Astrocyte (in vitro differentiated cells and primary cell): Measurements from ENCODE around the gene ZMIZ1. TPM values are rescaled to one million over a fixed set of nuclear protein-coding genes. Genes with fewer than 3 reads are reported as not detected.

Experiments
- DNase-seq: peaks from one replicate; pipeline ENCODE4 v3.0.0-alpha.2; 2010; ENCODE audit warnings: low read depth
- FAIRE-seq: peaks from 2 replicates; lab custom pipeline; 2011; peaks lifted over from hg19 to GRCh38; lab: Jason Lieb, UNC
- H2AFZ ChIP-seq: 2 replicates; pipeline ENCODE4 v1.6.0; 2012; ENCODE audit warnings: low read depth, low read length, inconsistent platforms
- H3K27ac ChIP-seq: 2 replicates; pipeline ENCODE4 v1.5.1; 2011; ENCODE audit warnings: low read depth, low read length, inconsistent platforms
- H3K27me3 ChIP-seq: 2 replicates; pipeline ENCODE4 v1.6.0; 2011; ENCODE audit warnings: low read length, inconsistent platforms; ENCODE audit not compliant: insufficient read depth
- H3K36me3 ChIP-seq: 2 replicates; pipeline ENCODE4 v1.5.1; 2011; ENCODE audit warnings: low read length, inconsistent platforms; ENCODE audit not compliant: insufficient read depth
- H3K4me1 ChIP-seq: 2 replicates; pipeline ENCODE4 v1.5.1; 2011; ENCODE audit warnings: low read length, inconsistent platforms; ENCODE audit not compliant: insufficient read depth
- H3K4me2 ChIP-seq: 2 replicates; pipeline ENCODE4 v1.6.0; 2012; ENCODE audit warnings: low read length, inconsistent platforms
- H3K4me3 ChIP-seq: 2 replicates; pipeline ENCODE4 v1.5.1; 2011; ENCODE audit warnings: low read depth, mild to moderate bottlenecking, low read length, inconsistent platforms; ENCODE audit not compliant: insufficient read depth
- H3K79me2 ChIP-seq: 2 replicates; pipeline ENCODE4 v1.6.0; 2012; ENCODE audit warnings: mild to moderate bottlenecking, low read length, inconsistent platforms; ENCODE audit not compliant: insufficient read depth
- H3K9ac ChIP-seq: 2 replicates; pipeline ENCODE4 v1.6.0; 2012; ENCODE audit warnings: mild to moderate bottlenecking, low read length, inconsistent platforms
- H3K9me3 ChIP-seq: 2 replicates; pipeline ENCODE4 v1.5.1; 2012; ENCODE audit warnings: low read depth, mild to moderate bottlenecking, low read length, inconsistent platforms; ENCODE audit not compliant: insufficient read depth
- H4K20me1 ChIP-seq: 2 replicates; pipeline ENCODE4 v1.6.0; 2012; ENCODE audit warnings: low read length, inconsistent platforms; ENCODE audit not compliant: insufficient read depth
- H3K27ac Mint-ChIP-seq: one replicate; pipeline ENCODE4 v1.8.0; 2021; ENCODE audit warnings: mild to moderate bottlenecking, mixed read lengths; ENCODE audit not compliant: unreplicated experiment
- H3K27me3 Mint-ChIP-seq: one replicate; pipeline ENCODE4 v1.8.0; 2021; ENCODE audit warnings: low read depth, mixed read lengths; ENCODE audit not compliant: unreplicated experiment
- H3K36me3 Mint-ChIP-seq: one replicate; pipeline ENCODE4 v1.8.0; 2021; ENCODE audit warnings: low read depth, mixed read lengths; ENCODE audit not compliant: unreplicated experiment
- H3K4me1 Mint-ChIP-seq: one replicate; pipeline ENCODE4 v1.8.0; 2021; ENCODE audit warnings: low read depth, mixed read lengths; ENCODE audit not compliant: unreplicated experiment
- H3K4me3 Mint-ChIP-seq: one replicate; pipeline ENCODE4 v1.8.0; 2021; ENCODE audit warnings: mild to moderate bottlenecking, moderate library complexity, mixed read lengths; ENCODE audit not compliant: unreplicated experiment
- H3K9me3 Mint-ChIP-seq: one replicate; pipeline ENCODE4 v1.8.0; 2021; ENCODE audit warnings: mild to moderate bottlenecking, mixed read lengths; ENCODE audit not compliant: unreplicated experiment
- EZH2 ChIP-seq: IDR thresholded peaks from 2 replicates; pipeline ENCODE4 v1.6.1; 2012; ENCODE audit warnings: mild to moderate bottlenecking, low read length, inconsistent platforms; ENCODE audit not compliant: insufficient read depth
- total RNA-seq: library from RNA; stranded (reverse); gene quantifications from 2 replicates; pipeline ENCODE4 v1.2.1, GENCODE V29; 2021
- TF ChIP-seq, protein P1 (sequence below): IDR thresholded peaks from 2 replicates; pipeline ENCODE4 v1.5.1; 2011; ENCODE audit warnings: low read depth, mild to moderate bottlenecking, inconsistent platforms, low read length, moderate library complexity; ENCODE audit not compliant: insufficient read depth

The ZMIZ1 gene
- total RNA-seq, 1 donor from 2014 or later: 45.5 TPM

GRCh38 chr10:79237454-79238157 lies 168.8 kb downstream of the ZMIZ1 start:
- peak overlapping the region; percentile 24 for H3K27ac Mint-ChIP-seq
- no peaks in the 10 kb centered on the region for H3K27me3 Mint-ChIP-seq
- peaks cover 26% of the 10 kb centered on the region for H3K36me3 Mint-ChIP-seq
- peak overlapping the region; percentile 19 for H3K4me2 ChIP-seq
- H3K9me3 Mint-ChIP-seq: peaks cover 5% of the 10 kb centered on the region
- DNase-seq: no peak
- no peak overlapping the region for H3K4me3 Mint-ChIP-seq
- H2AFZ ChIP-seq: no peak overlapping the region
- H3K9me3 ChIP-seq: no peaks in the 10 kb centered on the region
- no peak overlapping the region for H3K9ac ChIP-seq
- H3K4me1 ChIP-seq: peaks cover 60% of the 10 kb centered on the region
- H3K4me3 ChIP-seq: no peak overlapping the region
- H3K36me3 ChIP-seq: peaks cover 4% of the 10 kb centered on the region
- TF ChIP-seq, protein P1, sequence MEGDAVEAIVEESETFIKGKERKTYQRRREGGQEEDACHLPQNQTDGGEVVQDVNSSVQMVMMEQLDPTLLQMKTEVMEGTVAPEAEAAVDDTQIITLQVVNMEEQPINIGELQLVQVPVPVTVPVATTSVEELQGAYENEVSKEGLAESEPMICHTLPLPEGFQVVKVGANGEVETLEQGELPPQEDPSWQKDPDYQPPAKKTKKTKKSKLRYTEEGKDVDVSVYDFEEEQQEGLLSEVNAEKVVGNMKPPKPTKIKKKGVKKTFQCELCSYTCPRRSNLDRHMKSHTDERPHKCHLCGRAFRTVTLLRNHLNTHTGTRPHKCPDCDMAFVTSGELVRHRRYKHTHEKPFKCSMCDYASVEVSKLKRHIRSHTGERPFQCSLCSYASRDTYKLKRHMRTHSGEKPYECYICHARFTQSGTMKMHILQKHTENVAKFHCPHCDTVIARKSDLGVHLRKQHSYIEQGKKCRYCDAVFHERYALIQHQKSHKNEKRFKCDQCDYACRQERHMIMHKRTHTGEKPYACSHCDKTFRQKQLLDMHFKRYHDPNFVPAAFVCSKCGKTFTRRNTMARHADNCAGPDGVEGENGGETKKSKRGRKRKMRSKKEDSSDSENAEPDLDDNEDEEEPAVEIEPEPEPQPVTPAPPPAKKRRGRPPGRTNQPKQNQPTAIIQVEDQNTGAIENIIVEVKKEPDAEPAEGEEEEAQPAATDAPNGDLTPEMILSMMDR: no peak
- no peak for TF ChIP-seq EZH2
- H3K27me3 ChIP-seq: no peaks in the 10 kb centered on the region
- H4K20me1 ChIP-seq: peaks cover 91% of the 10 kb centered on the region
- H3K27ac ChIP-seq: no peak overlapping the region
- peaks cover 29% of the 10 kb centered on the region for H3K79me2 ChIP-seq
- no peak for FAIRE-seq
- H3K4me1 Mint-ChIP-seq: peaks cover 50% of the 10 kb centered on the region

GRCh38 chr10:79238158-79238520 lies 169.4 kb downstream of the ZMIZ1 start:
- Histone ChIP-seq H3K27me3 (no peaks in the 10 kb centered on the region), H2AFZ (no peak overlapping the region), H3K9ac (no peak overlapping the region), H3K27ac (no peak overlapping the region), H4K20me1 (peaks cover 86% of the 10 kb centered on the region), H3K4me1 (peaks cover 59% of the 10 kb centered on the region), H3K79me2 (peaks cover 27% of the 10 kb centered on the region), H3K4me2 (peak overlapping the region; percentile 19), H3K36me3 (peaks cover 2% of the 10 kb centered on the region), H3K9me3 (no peaks in the 10 kb centered on the region), H3K4me3 (no peak overlapping the region)
- Mint-ChIP-seq H3K4me1 (peaks cover 50% of the 10 kb centered on the region), H3K27me3 (no peaks in the 10 kb centered on the region), H3K27ac (no peak overlapping the region), H3K4me3 (no peak overlapping the region), H3K9me3 (peaks cover 5% of the 10 kb centered on the region), H3K36me3 (peaks cover 26% of the 10 kb centered on the region)
- TF ChIP-seq EZH2: no peak
- FAIRE-seq: no peak
- no peak for DNase-seq

GRCh38 chr10:79238606-79239005 lies 169.8 kb downstream of the ZMIZ1 start:
- no peak for TF ChIP-seq EZH2
- TF ChIP-seq, protein P1: no peak
- H3K9me3 ChIP-seq: no peaks in the 10 kb centered on the region
- H4K20me1 ChIP-seq: peaks cover 82% of the 10 kb centered on the region
- no peaks in the 10 kb centered on the region for H3K27me3 ChIP-seq
- H3K9me3 Mint-ChIP-seq: peaks cover 5% of the 10 kb centered on the region
- no peaks in the 10 kb centered on the region for H3K27me3 Mint-ChIP-seq
- peak overlapping the region; percentile 11 for H3K27ac ChIP-seq
- no peak overlapping the region for H3K27ac Mint-ChIP-seq
- no peak overlapping the region for H3K4me3 ChIP-seq
- H3K4me3 Mint-ChIP-seq: no peak overlapping the region
- H3K79me2 ChIP-seq: peaks cover 26% of the 10 kb centered on the region
- peaks cover 57% of the 10 kb centered on the region for H3K4me1 ChIP-seq
- H3K4me2 ChIP-seq: peak overlapping the region; percentile 23
- H3K36me3 Mint-ChIP-seq: peaks cover 26% of the 10 kb centered on the region
- FAIRE-seq (no peak), DNase-seq (peak; percentile 55)
- no peak overlapping the region for H3K9ac ChIP-seq
- H3K4me1 Mint-ChIP-seq: peaks cover 49% of the 10 kb centered on the region
- H3K36me3 ChIP-seq: no peaks in the 10 kb centered on the region
- no peak overlapping the region for H2AFZ ChIP-seq
